Measurements from ENCODE around the gene LBX2. TPM values are rescaled to one million over a fixed set of nuclear protein-coding genes. Genes with fewer than 3 reads are reported as not detected.

Gene LBX2
- total RNA-seq, 1 experiment from 2014 or later: 1.6 TPM

- peak; percentile 59 for DNase-seq (ENCODE audit: low read depth)
These were observed 41.8 kb downstream of the LBX2 start for GRCh38 chr2:74457549-74458131.

- no peak for DNase-seq (ENCODE audit: low read depth)
These were observed 42.3 kb downstream of the LBX2 start for GRCh38 chr2:74457129-74457548.

- DNase-seq (ENCODE audit: low read depth): peak; percentile 94
These were observed 44.5 kb downstream of the LBX2 start, which contains the start of gene INO80B for GRCh38 chr2:74454654-74455511. INO80B (plus strand) TSS chr2:74455087; CDS start chr2:74455117, 30 bp downstream.

GRCh38 chr2:74450570-74451190, 48.7 kb downstream of the LBX2 start:
- DNase-seq (ENCODE audit: low read depth): no peak

GRCh38 chr2:74448771-74449170, 50.6 kb downstream of the LBX2 start:
- no peak for DNase-seq (ENCODE audit: low read depth)

Other genes with a start within 250 kb of the LBX2 start
- 0.02 TPM in 1 of 2 replicates, not detected in the other for gene SLC4A5, start 156.2 kb downstream of the LBX2 start, total RNA-seq (2014; rRNA removed; shearing (Covaris generic))
- 51.5 and 87.0 TPM in 2 replicates for gene DCTN1, start 119.3 kb downstream of the LBX2 start, total RNA-seq (2014; rRNA removed; shearing (Covaris generic))
- 0.57 and 1.6 TPM in 2 replicates for gene C2orf81, start 78.0 kb downstream of the LBX2 start, total RNA-seq (2014; rRNA removed; shearing (Covaris generic))
- 60.2 and 64.7 TPM in 2 replicates for gene WDR54, start 77.9 kb downstream of the LBX2 start, total RNA-seq (2014; rRNA removed; shearing (Covaris generic))
- gene RTKN, start 57.7 kb downstream of the LBX2 start, total RNA-seq (2014; rRNA removed; shearing (Covaris generic)): 10.5 and 12.1 TPM in 2 replicates
- gene INO80B, start 44.5 kb downstream of the LBX2 start, total RNA-seq (2014; rRNA removed; shearing (Covaris generic)): 7.8 and 27.8 TPM in 2 replicates
- gene WBP1, start 41.2 kb downstream of the LBX2 start, total RNA-seq (2014; rRNA removed; shearing (Covaris generic)): 45.2 and 55.7 TPM in 2 replicates
- gene MOGS, start 34.2 kb downstream of the LBX2 start, total RNA-seq (2014; rRNA removed; shearing (Covaris generic)): 52.1 and 77.3 TPM in 2 replicates
- 38.0 and 38.2 TPM in 2 replicates for gene MRPL53, start 26.9 kb downstream of the LBX2 start, total RNA-seq (2014; rRNA removed; shearing (Covaris generic))
- 7.8 TPM in 2 replicates for gene CCDC142, start 16.6 kb downstream of the LBX2 start, total RNA-seq (2014; rRNA removed; shearing (Covaris generic))
- 10.0 and 13.6 TPM in 2 replicates for gene TTC31, start 16.5 kb downstream of the LBX2 start, total RNA-seq (2014; rRNA removed; shearing (Covaris generic))
- gene PCGF1, start 8.1 kb upstream of the LBX2 start, total RNA-seq (2014; rRNA removed; shearing (Covaris generic)): 28.9 and 31.3 TPM in 2 replicates
- gene TLX2, start 14.8 kb upstream of the LBX2 start, total RNA-seq (2014; rRNA removed; shearing (Covaris generic)): 0.10 and 0.34 TPM in 2 replicates
- gene DQX1, start 26.6 kb upstream of the LBX2 start, total RNA-seq (2014; rRNA removed; shearing (Covaris generic)): not detected in 2 replicates
- 115 and 119 TPM in 2 replicates for gene AUP1, start 30.1 kb upstream of the LBX2 start, total RNA-seq (2014; rRNA removed; shearing (Covaris generic))
- gene HTRA2, start 30.3 kb upstream of the LBX2 start, total RNA-seq (2014; rRNA removed; shearing (Covaris generic)): 29.4 and 32.0 TPM in 2 replicates
- 43.9 and 66.9 TPM in 2 replicates for gene LOXL3, start 54.3 kb upstream of the LBX2 start, total RNA-seq (2014; rRNA removed; shearing (Covaris generic))
- 7.5 and 13.3 TPM in 2 replicates for gene DOK1, start 55.1 kb upstream of the LBX2 start, total RNA-seq (2014; rRNA removed; shearing (Covaris generic))
- gene M1AP, start 148.7 kb upstream of the LBX2 start, total RNA-seq (2014; rRNA removed; shearing (Covaris generic)): not detected in 2 replicates
- gene SEMA4F, start 154.6 kb upstream of the LBX2 start, total RNA-seq (2014; rRNA removed; shearing (Covaris generic)): 7.3 and 7.6 TPM in 2 replicates